ENCODE data around the gene PIGZ. TPM values are rescaled to one million over a fixed set of nuclear protein-coding genes. Genes with fewer than 3 reads are reported as not detected.

Gene PIGZ
- polyA plus RNA-seq, 4 donors, result 0.67 to 2.3 (median 1.6) TPM

DNA sequence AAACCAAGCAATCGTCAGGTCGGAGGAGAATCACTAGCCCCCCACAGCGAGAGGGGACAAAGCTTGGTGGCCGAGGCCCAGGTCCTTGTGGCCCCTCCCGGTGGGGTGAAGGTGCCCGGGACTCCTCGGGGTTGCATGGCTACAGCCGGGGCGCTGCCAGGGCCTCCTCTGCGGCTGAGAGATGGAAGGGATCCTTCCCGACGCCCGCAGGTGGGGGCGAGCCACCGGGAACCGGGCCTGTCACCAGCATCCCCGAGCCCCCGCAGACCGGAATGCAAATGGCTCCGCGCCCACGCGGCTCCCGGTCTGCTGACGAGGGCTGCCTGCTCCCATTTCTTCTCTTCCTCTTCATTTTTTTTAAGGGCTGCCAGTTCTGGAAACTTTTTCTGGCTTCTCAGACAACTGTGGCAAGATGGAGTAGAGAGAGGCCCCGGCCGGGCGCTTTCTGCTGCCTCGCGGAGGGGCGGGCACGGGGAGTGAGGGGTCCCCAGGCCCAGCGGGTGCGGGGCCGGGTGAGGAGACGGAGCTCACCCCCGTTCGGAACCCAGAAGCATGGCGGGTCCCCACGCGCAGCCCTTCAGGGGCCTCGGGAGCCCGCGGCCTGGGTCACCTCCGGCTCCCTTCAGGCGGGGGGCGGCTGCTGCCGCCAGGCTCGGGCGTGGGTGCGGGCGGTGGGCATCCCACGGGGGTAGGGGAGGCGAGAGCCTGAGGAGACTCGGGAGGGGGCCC lies 33.5 kb upstream of the PIGZ start:
- no peak for DNase-seq (ENCODE audit: low read depth in 4 of 4, low spot score in 3 of 4)

DNA sequence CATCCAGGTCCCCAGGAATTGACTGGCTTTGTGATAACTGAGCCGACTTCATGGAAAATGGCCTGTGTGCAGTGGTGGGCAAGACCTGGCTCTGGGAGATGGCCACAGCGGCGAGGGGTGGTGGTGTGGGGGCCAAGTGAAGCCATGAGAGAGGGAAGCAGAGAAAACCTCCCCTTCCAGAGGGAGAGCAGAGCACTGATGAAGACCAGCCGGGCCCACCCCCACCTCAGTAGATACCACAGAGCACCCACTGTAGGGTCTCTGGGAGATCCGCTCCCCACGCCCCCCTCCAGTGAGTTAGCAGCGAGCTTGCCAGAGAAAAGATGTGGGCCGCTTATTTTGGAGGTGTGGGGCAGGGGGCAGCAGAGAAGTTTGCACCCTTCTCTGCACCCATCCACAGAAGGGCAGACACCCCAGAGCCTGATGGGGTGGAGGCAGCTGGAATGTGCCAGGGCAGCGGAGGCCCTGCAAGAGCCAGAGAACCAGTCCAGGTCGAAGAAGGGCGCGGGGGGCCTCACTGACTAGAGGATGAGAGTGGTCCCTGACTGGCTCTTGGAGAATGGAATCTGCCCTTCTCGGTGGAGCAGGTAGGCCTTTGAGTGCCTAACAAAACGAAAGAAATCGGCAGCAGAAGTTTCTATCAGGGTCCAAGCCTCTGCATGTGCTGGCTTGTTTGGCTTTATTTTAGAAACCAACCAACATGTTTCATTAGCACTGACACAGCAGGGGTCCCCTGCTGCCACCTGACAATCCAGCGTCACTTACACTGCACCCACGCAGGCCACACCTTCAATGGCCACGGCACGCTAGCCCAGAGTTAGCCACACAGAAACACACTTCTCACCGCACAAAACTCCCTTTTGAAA lies 32.7 kb upstream of the PIGZ start:
- no peak for DNase-seq (ENCODE audit: low read depth in 4 of 4, low spot score in 3 of 4)

DNA sequence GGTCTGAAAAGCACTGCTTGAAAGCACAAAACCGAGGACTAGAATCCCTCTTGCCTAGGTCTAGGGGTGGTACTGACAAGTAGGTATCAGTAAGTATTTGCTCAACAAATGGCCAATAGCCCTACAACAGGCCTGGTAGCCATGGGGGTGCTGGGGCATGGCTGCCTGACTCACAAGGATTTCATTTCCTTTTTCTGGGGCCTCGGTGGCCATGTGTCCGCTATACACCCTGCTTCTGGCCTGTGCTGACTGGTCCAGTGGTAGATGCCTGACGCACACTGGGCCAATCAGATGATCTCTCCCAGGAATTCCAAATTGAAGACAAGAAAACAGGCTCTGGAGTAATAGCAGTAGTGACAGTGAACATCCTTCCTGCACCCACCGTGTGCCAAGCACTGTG lies 31.6 kb upstream of the PIGZ start:
- DNase-seq (ENCODE audit: low read depth in 4 of 4, low spot score in 3 of 4), result no peak

DNA sequence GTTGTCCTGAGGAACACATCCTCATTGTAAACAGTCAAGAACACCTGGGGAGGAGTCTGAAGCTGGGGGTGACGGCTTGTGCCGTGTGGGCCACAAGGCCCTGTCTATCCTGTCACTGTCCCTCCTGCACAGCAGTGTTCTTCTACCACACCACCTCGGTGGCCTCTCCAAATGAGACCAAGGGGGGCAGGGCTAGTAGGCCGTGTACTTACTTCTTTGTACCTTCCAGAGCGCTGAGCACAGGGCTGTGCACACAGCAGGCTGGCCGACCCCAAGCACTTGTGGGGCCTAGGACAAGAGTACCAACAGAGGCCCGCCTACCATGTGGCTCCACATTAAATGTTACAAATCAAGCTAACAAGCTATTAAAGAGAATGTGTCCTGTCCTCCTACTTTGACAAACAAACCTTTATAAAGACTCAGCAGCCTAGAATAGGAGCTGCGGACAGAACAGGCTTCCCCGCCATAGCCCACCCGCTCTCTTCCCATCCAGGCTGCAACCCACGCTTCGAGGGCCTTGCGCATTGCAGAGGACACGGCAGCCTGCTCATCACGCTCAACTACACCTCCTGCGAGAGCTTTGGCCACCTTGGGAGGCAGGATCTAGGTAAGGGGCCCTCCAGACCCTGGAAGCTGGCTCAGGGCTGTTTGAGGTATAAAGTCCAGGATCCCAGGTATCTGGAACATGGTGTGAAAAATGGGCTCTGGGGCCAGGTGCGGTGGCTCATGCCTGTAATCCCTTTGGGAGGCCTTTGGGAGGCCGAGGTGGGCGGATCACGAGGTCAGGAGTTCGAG lies 30.5 kb upstream of the PIGZ start:
- no peak for DNase-seq (ENCODE audit: low read depth in 4 of 4, low spot score in 3 of 4)

DNA sequence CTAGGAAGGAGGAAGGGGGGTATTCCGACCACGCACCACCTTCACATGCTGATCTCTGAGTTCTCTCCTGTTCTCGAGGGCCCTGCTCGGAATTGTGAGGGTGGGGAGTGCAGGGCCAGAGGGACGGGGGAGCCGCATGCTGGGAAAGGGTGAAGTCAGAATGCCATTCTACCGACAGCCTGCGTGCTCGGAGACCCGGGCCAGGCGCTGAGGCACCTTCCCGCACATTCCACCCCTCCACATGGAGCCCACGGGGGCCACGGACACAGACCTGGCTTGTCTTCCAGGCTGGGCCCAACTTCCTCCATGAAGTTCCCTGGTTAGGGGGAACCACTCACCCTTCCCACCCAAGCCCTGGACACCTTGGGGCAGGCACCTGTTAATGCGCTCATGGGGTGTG lies 28.7 kb upstream of the PIGZ start:
- no peak for DNase-seq (ENCODE audit: low read depth in 4 of 4, low spot score in 3 of 4)

DNA sequence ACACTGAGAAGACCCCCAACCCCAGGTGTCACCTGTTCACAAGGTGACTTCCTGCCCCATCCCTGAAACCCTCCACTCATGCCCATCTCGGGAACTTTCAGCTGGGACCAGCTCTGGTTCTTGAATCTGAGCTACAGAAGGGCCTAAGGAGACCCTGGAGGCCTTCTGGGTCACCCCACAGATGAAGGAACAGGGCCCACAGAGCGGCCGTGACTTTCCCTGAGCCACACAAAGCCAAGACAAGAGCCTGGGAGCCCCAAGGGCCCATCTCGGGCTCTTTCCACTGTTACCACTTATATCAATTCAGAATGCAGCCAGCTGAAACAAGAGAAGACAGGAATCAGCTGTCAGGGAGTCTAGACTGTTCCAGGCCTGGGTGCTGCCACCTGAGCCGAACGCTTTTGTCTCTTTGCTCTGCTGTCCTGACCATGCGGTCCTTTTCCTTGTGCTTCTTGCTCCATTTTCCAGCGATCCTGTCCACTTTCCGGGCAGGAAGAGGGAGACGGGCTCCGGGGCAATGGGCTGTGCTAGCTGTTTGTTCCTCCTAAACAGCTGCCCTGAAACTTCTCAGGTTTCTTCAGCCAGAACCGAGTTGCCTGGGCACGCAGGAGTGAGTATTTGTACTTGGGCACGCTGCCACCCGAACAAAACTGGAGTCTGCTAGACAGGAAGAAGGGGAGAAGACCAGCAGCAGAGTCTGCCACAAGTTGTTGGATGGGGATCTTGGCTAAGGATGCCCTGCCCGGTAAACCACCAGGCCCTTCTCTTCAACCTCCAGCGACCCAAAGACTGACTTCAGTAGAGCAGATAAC lies 28.0 kb upstream of the PIGZ start:
- DNase-seq (ENCODE audit: low read depth in 4 of 4, low spot score in 3 of 4), result no peak

DNA sequence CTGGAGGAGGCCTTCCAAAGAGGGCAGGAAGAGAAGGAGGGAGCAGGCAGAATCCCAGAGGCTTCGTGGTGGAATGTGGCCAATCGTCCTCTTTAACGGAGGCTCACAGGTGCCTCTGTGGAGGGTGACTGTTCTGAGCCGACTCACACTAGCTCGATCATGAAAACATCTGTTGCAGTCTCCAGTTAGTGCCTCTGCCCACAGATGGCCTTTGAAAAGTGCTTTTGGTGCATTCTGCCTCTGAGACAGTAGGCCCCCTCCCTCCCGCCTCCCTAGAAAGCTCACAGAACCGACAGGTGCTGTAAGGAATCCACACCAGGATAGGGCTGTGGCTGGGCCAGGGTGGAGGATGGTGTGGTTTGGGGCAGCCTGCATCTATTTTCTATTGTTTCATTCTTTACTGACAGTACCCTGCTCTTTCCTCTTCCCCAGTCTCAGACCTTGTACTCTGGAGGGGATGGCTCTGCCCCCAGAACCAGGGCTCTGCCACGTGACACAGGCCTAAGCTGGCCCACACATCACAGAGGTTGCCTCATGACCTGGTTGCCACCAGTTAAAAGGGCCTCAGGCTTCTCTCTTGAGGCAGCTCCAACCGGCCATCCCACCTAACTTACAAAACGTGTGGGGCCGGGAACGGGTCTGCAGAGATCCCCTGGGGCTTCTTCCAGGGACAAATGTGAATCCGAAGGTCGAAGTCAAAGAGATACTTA lies 27.2 kb upstream of the PIGZ start:
- DNase-seq (ENCODE audit: low read depth in 4 of 4, low spot score in 3 of 4), result no peak

DNA sequence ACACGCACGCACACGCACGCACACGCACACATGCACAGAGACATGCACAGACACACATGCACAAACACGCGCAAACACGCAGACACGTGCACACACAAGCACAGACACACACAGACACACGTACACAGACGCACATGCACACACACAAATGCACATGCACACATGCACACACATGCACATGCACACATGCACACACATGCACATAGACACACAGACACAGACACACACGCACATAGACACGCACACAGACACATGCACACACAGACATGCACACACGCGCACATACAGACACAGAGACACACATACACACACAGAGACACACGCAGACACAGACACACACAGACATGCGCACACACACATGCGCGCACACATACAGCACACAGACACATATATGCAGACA lies 26.4 kb upstream of the PIGZ start:
- DNase-seq (ENCODE audit: low read depth in 4 of 4, low spot score in 3 of 4), result no peak

DNA sequence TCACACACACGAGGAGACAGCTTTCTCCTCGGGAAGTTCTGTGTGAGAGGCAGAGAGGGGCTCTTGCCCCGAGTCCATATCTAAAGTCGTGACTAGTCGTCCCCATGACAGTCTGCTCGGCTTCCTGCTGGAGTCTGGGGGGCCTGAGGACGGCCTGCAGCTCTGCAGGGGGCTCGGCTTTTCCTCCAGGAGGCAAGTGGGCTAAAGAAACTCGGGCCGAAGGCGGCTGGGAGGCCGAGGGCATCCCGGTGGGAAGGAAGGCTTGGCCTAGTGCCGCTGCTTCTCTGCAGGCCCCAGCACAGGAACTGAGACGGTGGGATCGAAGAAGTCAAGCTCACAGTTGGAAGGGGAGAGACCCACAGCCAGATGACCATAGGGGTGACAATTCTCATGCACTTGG lies 25.4 kb upstream of the PIGZ start:
- DNase-seq (ENCODE audit: low read depth in 4 of 4, low spot score in 3 of 4), result no peak

DNA sequence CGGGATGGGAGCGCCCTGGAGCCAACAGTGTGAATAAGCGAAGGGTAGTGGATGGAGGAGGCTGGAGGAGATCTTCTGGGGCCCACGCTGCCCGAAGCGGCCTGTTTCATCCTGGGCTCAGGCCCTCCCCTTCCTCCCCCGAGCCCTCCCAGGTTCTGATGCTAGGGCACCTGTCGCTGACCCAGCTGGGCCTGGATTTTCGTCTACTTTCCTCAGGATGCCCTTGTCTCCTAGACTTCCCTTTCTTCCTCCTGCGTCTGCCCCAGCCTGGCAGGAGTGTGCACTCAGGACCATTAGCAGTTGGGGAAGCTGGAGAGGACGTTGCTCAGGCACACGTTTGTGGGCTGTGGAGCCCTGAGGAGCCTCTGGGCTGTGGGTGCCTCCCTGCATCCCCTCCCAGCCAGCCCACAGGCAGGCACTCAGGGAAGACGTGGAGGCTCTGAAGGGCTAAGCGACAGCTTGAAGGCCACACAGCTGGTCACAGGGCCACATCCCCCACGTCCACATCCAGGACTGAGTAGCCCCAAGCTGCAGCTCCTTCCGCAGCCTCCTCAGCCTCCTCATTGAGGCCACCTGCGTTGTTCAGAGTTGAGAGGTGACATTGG lies 23.9 kb upstream of the PIGZ start:
- DNase-seq (ENCODE audit: low read depth in 4 of 4, low spot score in 3 of 4), result no peak

DNA sequence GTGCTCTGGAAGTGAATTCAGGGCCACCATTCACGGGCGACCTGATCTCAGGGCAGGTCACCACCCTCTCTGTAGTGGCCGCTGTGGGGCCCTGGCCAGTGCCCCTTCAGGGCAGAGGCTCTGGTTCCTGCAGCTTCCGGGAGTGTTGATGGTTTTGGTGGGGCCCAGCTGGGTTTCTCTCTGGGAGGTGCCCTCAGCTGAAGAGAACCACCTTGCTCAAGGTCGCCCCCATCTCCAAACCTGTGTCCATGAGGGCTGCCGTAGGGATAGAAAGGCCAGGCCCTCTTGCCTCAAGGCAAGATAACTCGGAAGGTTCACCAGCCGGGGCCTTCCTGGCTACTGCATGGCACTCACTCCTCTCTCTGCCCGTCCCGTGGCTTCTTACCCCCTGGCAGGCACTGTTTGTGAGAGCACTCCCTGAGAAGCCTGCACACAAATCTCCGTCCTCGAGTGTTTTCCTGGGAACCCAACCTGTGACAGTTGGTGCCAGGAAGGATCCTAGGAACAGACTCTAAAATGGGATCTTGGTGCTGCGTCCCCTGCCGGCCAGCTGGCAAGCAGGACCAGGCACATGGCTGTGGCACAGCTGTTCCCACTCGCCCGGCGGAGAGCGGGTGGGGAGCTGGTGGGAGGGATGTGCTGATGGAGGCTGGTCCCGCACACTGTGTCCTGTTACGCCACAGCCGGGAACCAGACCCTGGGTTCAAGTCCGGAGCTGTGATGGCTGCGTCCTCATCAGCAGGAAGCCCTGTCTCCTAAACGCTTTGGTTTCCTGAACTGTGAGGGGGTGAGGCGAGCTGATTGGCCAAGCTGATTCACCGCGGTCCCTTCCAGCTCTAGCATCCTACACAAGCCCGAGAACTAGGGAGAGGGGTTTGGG lies 23.2 kb upstream of the PIGZ start:
- no peak for DNase-seq (ENCODE audit: low read depth in 4 of 4, low spot score in 3 of 4)

DNA sequence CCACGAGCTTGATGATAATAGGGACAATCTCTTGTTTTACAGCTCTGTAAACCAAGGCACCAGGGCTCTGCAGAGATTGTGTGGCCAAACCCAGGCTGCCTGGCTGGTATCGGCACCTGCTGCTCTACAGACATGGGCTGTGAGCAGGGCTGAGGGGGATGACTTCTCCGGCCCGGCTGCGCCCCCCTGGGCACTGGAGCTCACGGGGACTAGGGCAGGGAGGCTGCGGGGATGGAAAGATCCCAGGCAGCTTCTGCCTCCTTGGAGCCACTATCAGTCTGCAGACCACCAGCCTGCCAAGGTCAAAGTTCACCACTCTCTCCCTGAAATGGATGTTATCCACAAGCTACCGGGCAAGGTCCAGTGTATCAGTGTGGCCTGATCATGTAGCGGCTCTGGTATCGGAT lies 22.0 kb upstream of the PIGZ start:
- DNase-seq (ENCODE audit: low read depth in 4 of 4, low spot score in 3 of 4), result no peak

DNA sequence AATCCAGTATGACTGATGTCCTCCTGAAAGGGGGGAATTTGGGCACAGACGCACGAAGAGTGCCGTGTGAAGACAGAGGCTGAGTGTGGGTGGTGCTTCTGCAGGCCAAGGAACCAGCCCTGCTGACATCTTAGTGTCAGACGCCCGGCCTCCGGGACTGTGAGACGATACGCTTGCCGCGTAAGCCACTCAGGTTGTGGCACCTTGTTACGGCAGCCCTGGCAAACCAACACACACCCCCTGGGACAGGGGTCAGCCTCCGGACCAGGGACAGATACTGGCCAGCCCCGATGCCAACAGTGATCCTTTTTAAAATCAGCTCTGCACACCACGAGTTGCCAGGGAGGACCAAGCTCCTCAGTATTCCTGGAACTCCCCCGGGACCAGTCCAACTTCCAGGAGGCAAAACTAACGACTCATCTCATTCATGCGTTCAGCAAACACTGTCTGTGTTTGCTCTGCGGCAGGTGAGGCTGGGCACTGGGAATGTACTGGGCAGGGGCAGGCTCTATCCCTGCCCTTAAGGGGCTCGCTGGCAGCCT lies 21.2 kb upstream of the PIGZ start:
- DNase-seq (ENCODE audit: low read depth in 4 of 4, low spot score in 3 of 4), result no peak

DNA sequence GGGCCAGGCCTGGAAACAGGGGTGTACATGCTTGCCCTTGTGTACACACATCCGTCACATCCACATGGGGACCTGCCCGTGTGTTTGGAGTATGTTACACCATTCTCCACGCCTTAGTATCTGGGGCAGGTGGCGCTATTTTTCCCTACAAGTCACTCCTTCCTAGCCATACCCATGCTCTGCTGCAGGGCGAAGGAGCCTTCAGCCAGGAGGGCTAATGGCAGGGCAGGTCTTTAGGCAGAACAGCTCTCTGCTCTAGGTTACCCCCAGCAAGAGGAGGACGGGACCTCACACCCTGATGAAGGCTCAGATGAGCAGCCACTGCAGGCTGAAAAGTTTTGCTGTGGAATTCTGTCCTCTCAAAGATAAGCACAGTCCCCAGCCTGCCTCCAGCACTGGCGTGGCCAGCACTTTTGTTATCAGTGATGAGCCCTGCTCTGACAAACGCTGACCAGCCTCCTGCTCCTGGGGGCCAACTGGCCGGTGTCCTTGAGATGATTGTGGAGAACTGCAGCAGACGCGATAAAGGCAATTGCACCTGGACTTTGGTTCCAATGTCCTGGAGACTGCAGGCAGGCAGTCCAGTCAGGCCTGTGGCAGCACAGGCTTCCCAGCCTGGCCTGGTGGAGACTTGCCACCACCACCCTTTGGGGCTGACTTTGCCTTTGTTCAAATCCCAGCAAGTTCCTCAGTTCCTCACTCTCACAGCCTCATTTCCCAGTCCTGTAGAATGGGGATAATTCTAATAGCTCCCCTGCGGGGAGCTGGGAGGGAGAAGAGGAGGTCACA lies 19.8 kb upstream of the PIGZ start:
- DNase-seq (ENCODE audit: low read depth in 4 of 4, low spot score in 3 of 4), result no peak

DNA sequence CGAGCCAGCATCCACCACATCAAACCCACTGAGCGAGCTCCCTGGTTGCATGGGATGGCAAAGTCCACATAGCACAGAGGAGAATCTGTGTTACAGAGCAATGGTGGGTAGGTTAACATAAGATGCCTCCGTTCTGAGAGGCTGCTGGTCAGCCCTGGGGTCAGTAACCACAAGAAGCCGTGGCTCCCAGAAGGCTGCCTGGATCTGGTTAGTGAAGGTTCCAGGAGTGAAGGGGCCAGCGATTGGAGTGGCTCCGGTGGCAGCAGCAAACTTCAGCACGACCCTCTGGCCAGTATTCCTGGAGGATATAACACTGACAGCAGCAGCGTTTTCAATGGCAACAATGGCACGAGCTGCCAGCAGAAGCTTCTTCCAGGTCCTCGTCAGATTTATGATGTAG lies 18.4 kb upstream of the PIGZ start:
- DNase-seq (ENCODE audit: low read depth in 4 of 4, low spot score in 3 of 4), result no peak

DNA sequence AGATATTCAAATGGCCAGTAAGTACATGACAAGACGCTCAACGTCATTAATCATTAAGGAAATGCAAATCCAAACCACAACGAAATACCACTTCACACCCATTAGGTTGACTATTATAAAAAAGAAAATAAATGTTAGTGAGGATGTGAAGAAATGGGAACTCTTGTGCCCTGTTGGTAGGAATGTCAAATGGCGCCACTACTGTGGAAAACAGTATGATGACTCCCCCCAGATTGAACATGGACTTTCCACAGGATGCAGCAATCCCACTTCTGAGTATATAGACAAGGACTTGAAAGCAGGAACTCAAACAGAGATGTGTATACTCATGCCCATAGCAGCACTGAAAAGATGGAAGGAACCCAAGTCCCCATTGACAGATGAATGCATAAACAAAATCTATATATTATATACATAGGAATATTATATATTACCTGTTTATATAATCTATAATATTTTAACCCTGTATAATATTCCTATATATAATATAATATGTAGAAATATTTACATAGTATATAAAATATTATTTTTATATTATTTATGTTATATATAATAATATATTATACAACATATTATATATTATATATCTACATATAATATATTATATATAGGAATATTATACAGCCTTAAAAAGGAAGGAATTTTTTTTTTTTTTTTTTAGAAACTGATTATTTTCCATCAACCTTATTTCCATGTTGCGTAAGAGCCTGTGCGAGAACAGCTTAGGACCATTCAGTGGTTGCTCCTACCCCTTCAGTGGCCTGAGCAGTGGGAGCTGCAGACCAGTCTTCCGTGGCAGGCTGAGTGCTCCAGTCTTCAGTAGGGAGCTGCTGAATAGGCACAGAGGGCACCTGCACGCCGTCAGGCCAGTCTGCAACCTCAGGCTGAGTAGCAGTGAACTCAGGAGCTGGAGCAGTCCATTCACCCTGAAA lies 17.6 kb upstream of the PIGZ start:
- no peak for DNase-seq (ENCODE audit: low read depth in 4 of 4, low spot score in 3 of 4)

Data from right renal pelvis (tissue), 4 donors.